PC-9 (cell line): ENCODE data around the gene SCLY.

Experiments
- EZH2 ChIP-seq: fragments of 200-600 bp; sonication (generic); IDR thresholded peaks from 2 replicates; pipeline ENCODE4 v1.8.0; 2017; ENCODE audit warnings: antibody characterized with exemption, low read depth
- TF ChIP-seq, protein P1 (sequence below): fragments of 200-600 bp; sonication (generic); conservative IDR thresholded peaks from 2 replicates; pipeline ENCODE4 v1.6.1; 2017; ENCODE audit warnings: mixed run types, antibody characterized with exemption, mild to moderate bottlenecking, moderate library complexity

DNA sequence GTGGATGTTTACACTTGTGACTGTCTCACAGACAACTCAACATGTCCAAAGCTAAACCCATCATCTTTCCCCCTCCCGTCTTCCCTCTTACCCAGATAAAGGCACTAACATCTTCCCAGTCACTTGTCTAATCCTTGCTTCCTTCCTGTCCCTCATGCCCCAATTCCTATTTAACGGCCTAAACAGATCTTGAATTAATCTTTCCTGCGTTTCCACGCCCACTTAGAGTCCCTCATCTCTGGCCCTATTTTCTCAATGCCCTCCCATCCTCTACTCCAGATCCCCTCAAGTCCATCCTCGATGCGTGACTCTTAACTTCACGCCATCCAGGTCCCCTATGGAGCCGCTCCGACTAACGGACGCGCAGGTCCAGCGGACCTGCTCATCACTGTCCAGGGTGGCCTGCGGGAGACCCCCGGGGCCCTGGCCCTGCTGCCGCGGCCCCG is 682 bp upstream of the SCLY start:
- TF ChIP-seq, protein P1, sequence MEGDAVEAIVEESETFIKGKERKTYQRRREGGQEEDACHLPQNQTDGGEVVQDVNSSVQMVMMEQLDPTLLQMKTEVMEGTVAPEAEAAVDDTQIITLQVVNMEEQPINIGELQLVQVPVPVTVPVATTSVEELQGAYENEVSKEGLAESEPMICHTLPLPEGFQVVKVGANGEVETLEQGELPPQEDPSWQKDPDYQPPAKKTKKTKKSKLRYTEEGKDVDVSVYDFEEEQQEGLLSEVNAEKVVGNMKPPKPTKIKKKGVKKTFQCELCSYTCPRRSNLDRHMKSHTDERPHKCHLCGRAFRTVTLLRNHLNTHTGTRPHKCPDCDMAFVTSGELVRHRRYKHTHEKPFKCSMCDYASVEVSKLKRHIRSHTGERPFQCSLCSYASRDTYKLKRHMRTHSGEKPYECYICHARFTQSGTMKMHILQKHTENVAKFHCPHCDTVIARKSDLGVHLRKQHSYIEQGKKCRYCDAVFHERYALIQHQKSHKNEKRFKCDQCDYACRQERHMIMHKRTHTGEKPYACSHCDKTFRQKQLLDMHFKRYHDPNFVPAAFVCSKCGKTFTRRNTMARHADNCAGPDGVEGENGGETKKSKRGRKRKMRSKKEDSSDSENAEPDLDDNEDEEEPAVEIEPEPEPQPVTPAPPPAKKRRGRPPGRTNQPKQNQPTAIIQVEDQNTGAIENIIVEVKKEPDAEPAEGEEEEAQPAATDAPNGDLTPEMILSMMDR = no peak; the same call in 1 of the 2 replicates
- no peak for TF ChIP-seq EZH2
